ENCODE results near the gene CHI3L1.

CHI3L1 gene

DNA sequence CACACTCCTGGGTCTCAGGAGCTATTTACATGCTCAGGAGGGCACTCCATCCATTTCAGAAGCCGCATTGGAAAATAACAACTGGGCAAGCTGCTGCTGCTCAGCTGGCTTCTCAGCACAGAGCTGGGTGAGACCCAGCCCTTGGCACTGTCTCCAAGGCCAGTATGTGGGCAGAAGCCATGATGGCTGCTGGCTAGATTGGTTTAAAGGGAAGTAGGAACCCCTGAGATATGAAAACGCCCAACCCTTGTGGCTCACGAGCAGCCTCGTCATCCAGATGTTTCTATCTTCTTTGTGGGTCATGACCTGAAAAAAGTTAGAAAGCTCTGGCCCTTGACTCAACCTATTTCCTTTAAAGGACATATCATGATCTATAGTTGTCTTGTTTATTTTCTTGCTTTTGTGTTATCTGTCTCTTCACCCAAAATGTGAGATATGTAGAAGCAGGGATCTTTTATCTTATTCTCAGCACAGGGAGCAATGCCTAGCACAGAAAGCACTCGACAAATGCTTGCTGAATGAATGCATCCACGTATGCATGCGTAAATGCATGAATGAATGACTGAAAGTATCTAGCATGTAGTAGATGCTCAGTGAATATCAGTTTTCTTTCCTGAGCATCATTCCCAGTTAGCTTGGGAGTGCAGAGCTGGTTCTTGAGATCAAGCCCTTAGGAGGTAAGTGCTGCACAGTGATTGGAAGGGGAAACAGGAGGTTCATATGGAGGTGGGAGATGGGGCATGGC is 22.4 kb downstream of the CHI3L1 start:
- DNase-seq (no peak), ATAC-seq (replicated peaks) (no peak)
- Mint-ChIP-seq H3K9me3 (peaks cover 2 to 5% of the 10 kb centered on the region in 2 donors), H3K36me3 (peaks cover 0 to 1% of the 10 kb centered on the region in 2 donors), H3K27me3 (peaks cover 15 to 32% of the 10 kb centered on the region in 2 donors), H3K4me3 (no peak overlapping the region), H3K27ac (no peak overlapping the region), H3K4me1 (peaks cover 5 to 13% of the 10 kb centered on the region in 2 donors)

DNA sequence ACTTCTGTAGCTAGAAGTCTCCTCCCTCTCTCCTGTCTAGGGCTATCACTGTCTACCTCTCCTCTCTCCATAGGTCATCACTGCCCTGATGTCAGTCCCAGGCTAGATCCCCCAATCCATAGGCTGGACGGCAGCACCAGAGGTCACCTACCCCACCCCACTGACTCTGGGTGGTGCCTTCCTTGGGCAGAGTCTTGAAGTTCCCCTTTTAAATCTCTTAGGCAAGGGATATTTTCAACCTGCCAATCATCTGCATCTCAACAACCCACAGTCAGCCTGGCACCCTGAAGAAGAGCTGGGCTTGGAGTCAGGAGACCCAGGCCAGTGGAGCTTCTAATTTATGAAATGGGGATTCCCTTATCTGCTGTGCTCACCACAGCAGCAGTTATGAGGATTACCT is 24.1 kb downstream of the CHI3L1 start:
- Mint-ChIP-seq H3K9me3 (peaks cover 4 to 6% of the 10 kb centered on the region in 2 donors), H3K27me3 (peaks cover 15 to 32% of the 10 kb centered on the region in 2 donors), H3K27ac (no peak overlapping the region), H3K36me3 (peaks cover 0 to 1% of the 10 kb centered on the region in 2 donors), H3K4me1 (peaks cover 3 to 8% of the 10 kb centered on the region in 2 donors), H3K4me3 (no peak overlapping the region)
- peak in 1 of 2 donors; percentile 38 for ATAC-seq (replicated peaks)
- DNase-seq, result no peak

DNA sequence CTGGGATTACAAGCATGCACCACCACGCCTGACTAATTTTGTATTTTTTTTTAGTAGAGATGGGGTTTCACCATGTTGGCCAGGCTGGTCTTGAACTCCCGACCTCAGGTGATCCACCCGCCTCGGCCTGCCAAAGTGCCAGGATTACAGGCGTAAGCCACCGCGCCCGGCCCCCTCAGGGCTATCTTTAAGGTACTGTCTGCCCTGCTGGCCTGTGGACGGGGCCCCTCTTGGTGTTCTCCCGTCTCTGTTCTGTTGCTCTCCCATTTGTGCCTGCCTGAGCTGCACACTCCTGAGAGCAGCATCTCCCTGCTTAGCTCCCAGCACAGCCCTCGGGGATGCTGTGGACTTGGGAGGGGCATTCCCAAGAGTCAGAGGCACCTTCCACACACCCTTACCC is 24.8 kb downstream of the CHI3L1 start:
- ATAC-seq (replicated peaks), result no peak
- peaks cover 14 to 32% of the 10 kb centered on the region in 2 donors for H3K27me3 Mint-ChIP-seq

DNA sequence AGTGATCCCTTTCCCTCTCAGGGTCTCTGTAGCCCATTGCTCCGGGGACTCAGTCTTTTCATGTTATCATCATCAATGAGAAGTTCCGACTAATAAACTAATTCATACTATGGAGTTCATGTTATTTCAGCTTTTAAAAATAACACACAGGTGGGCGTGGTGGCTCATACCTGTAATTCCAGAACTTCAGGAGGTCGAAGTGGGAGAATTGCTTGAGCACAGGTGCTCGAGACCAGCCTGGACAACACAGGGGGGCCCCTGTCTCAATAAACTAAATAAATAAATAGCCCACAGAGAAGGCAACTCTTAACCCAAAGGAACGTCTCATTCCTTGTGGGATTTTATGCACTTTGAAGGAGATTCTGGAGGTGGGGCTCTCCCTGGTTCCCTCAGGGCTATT is 25.3 kb downstream of the CHI3L1 start:
- Mint-ChIP-seq H3K27ac (no peak overlapping the region), H3K27me3 (peaks cover 10 to 28% of the 10 kb centered on the region in 2 donors), H3K9me3 (peaks cover 4 to 6% of the 10 kb centered on the region in 2 donors), H3K4me1 (no peaks in the 10 kb centered on the region), H3K36me3 (peaks cover 0 to 1% of the 10 kb centered on the region in 2 donors), H3K4me3 (no peak overlapping the region)
- DNase-seq (no peak), ATAC-seq (replicated peaks) (no peak)

More for the DNA sequence above, 24.8 kb downstream of the CHI3L1 start:
- peaks cover 4 to 6% of the 10 kb centered on the region in 2 donors for H3K9me3 Mint-ChIP-seq
- H3K4me1 Mint-ChIP-seq, result peaks cover 2 to 3% of the 10 kb centered on the region in 2 donors
- H3K4me3 Mint-ChIP-seq, result no peak overlapping the region
- no peak for DNase-seq
- H3K36me3 Mint-ChIP-seq, result peaks cover 0 to 1% of the 10 kb centered on the region in 2 donors
- H3K27ac Mint-ChIP-seq, result no peak overlapping the region

DNA sequence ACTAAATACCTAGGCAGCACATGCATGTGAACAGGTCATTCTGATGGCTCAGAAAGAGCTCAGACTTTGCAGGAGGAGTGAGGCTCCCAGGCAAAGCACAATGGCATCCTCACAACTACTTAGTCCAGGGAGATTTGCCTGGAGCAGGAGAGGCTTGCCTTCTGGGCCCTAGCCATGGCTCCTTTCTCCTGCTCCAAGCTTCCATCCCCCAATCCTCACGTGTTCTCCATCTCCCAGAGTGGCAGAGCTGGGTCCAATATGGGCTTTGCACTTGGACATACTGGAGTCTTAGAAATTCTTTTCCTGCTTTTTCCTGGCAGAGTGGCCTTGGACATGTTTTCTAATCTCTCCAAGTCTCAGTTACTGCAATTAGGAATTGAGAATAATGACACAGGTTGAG is 26.7 kb downstream of the CHI3L1 start:
- no peak overlapping the region for H3K4me3 Mint-ChIP-seq
- no peak for ATAC-seq (replicated peaks)
- H3K9me3 Mint-ChIP-seq, result peaks cover 4 to 6% of the 10 kb centered on the region in 2 donors
- peaks cover 0 to 1% of the 10 kb centered on the region in 2 donors for H3K36me3 Mint-ChIP-seq
- peaks cover 0 to 15% of the 10 kb centered on the region in 2 donors for H3K27me3 Mint-ChIP-seq
- H3K4me1 Mint-ChIP-seq, result no peaks in the 10 kb centered on the region
- H3K27ac Mint-ChIP-seq, result no peak overlapping the region
- no peak for DNase-seq

DNA sequence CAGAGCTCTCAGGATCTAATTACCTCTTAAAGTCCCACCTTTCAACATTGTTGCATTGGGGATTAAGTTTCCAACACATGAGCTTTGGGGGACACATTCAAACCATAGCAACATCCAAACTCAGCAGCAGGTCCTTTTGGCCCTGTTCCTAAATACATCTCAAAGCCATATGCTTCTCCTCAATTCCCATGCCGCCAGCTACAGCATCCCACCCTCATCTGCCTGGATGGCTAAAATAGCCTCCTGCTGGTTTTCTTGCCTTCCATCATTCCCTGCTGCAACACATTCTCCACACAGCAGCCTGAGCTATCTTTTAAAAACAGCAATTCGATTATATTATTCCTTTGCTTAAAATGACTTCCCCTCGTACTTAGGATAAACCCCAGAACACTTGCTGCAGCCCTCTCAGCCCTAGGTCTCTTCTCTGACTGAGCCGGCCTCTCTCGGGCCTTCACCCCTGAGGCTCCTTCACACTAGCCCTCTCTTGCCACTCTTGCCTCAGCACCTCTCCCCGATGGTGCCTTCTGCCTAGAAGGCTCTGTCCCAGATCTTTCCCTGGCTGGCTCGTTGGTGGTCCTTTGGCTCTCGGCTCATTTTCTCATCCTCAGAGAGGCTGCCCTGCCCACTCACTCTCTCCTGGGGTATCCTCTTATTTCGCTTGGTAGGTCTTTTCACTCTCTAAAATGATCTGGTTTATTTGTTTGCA is 27.4 kb downstream of the CHI3L1 start:
- DNase-seq (no peak), ATAC-seq (replicated peaks) (no peak)
- Mint-ChIP-seq H3K9me3 (peaks cover 4 to 6% of the 10 kb centered on the region in 2 donors), H3K27me3 (peaks cover 0 to 9% of the 10 kb centered on the region in 2 donors), H3K36me3 (peaks cover 0 to 1% of the 10 kb centered on the region in 2 donors), H3K4me3 (no peak overlapping the region), H3K27ac (no peak overlapping the region), H3K4me1 (no peaks in the 10 kb centered on the region)

DNA sequence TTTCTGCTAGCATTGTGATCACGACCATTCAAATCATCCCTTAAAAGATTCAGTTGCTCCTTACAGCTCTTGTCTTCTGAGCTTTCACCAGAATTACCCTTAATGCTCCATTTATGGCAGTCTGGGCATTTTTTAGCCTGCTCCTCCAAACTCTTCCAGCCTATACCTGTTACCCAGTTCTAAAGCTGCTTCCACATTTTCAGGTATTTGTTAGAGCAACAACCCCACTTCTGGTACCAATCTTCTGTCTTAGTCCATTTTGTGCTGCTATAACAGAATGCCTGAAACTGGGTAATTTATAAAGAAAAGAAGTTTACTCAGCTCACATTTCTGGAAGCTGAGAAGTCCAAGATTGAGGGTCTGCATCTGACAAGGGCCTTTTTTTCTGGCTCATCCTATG is 28.1 kb downstream of the CHI3L1 start:
- Mint-ChIP-seq H3K27me3 (peaks cover 0 to 9% of the 10 kb centered on the region in 2 donors), H3K4me3 (no peak overlapping the region), H3K27ac (no peak overlapping the region), H3K9me3 (peaks cover 4 to 6% of the 10 kb centered on the region in 2 donors), H3K36me3 (peaks cover 0 to 1% of the 10 kb centered on the region in 2 donors), H3K4me1 (no peaks in the 10 kb centered on the region)
- ATAC-seq (replicated peaks), result no peak
- DNase-seq, result no peak

DNA sequence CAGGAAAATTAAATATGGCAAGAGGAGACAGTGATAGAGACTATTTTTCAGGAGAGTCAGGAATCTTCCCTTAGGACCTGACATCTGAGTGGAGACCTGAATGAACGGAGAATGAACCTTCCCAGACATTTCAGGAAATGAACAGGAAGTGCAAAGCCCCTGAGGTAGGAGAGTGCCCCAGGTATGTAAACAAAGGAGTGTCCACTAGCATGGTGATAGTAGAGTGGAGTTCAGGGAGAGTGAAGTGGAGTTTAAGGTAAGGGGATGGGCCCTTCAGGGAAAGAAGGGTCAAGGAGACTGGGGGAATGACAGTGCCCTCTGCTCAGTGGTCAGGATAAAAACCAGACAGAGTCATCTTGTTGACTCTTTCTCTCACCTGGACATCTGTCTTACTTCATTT is 30.2 kb downstream of the CHI3L1 start:
- no peaks in the 10 kb centered on the region for H3K27me3 Mint-ChIP-seq
- no peak for DNase-seq

DNA sequence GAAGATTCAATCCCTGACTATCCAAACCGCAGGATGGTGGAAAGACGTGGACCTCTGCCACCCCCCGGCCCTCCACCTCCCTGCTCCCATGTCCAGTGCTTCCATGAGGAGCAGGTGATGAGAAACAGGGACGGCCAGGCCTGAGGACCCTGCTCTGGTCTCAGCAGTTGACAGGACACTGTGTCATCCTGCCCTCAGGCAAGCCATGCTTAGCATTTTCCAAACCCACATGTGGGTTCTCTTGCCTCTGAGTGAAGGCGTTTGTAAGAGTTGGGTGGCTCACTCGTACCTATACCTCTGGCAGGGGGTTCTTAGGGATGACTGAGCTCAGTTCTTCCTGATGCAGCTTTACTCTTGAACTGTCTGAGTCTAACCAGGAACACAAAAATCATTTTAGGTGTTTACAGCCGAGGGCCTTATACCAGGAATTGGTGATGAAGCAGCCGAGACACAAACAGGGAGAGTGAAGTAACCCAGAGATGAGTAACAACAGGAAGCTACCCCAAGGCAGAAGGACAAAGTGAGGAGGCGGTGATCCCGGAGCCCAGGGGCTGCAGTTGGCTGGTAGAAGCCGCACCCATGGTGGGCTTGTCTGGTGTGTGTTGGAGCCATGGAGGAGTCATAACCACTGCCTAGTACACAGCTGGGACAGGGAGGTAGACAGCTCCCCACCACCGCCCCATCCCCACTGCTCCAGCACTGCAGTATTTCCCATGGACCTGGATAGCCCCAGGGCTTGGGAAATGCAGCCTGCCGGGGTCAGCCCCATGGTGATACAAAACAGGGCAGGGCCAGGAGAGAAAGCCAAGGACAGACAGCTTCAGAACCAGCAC is 32.3 kb downstream of the CHI3L1 start:
- H3K9me3 Mint-ChIP-seq, result peaks cover 2 to 4% of the 10 kb centered on the region in 2 donors
- ATAC-seq (replicated peaks), result no peak
- no peaks in the 10 kb centered on the region for H3K27me3 Mint-ChIP-seq

More for the DNA sequence above, 30.2 kb downstream of the CHI3L1 start:
- H3K9me3 Mint-ChIP-seq, result peaks cover 4 to 6% of the 10 kb centered on the region in 2 donors
- no peak overlapping the region for H3K27ac Mint-ChIP-seq
- H3K4me3 Mint-ChIP-seq, result no peak overlapping the region
- H3K36me3 Mint-ChIP-seq, result peaks cover 0 to 1% of the 10 kb centered on the region in 2 donors
- ATAC-seq (replicated peaks), result no peak
- no peaks in the 10 kb centered on the region for H3K4me1 Mint-ChIP-seq

DNA sequence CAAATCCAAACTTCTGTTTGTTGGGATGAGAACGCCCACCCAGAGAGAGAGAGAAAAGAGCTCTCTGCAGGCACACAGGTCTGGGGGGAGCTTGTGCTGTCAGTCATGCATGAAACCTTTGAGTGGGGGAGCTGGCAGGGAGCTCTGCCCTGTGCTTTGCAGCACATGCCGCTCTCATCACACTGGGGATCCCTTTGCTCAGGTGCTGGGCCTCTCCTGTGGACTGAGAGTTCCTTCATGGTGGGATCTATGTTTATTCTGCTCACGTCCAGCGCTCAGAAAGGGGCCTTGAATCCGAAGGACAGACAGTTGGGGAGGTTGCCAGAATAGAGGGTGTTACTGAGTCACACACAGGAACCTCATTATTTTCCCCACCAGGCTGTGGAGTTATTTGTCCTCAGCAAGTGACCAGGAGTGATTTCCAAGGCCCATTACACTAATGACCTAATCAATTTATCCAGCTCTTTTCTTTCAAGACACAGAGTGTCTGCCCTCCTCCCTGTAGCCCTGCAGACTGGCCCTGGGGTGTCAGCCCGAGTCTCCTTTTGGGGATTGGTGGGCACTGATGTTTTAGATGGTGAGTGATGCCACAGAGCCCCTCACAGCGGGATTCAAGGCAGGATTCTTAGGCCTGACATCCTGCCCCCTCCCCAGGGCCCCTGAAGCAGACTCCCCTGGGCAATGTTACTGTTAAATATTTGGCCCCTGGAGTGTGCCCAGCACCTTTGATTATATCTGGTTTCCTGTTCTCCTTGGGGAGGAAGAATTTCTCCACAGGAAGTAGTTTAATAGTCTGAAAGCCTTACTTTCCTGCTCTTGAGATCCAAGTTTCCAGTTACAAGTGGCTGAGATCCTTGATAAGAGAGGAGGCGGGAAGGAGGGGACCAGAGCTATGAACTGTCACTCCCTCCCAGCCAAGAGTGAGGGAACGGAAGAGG is 33.2 kb downstream of the CHI3L1 start:
- Mint-ChIP-seq H3K36me3 (no peaks in the 10 kb centered on the region), H3K4me1 (peaks cover 0 to 3% of the 10 kb centered on the region in 2 donors), H3K27ac (no peak overlapping the region), H3K27me3 (no peaks in the 10 kb centered on the region), H3K9me3 (peaks cover 0 to under 1% of the 10 kb centered on the region in 2 donors), H3K4me3 (no peak overlapping the region)
- DNase-seq, result no peak
- no peak for ATAC-seq (replicated peaks)

More for the DNA sequence above, 32.3 kb downstream of the CHI3L1 start:
- Mint-ChIP-seq H3K4me1 (peaks cover 0 to 3% of the 10 kb centered on the region in 2 donors), H3K4me3 (no peak overlapping the region), H3K36me3 (peaks cover 0 to under 1% of the 10 kb centered on the region in 2 donors), H3K27ac (no peak overlapping the region)
- no peak for DNase-seq

DNA sequence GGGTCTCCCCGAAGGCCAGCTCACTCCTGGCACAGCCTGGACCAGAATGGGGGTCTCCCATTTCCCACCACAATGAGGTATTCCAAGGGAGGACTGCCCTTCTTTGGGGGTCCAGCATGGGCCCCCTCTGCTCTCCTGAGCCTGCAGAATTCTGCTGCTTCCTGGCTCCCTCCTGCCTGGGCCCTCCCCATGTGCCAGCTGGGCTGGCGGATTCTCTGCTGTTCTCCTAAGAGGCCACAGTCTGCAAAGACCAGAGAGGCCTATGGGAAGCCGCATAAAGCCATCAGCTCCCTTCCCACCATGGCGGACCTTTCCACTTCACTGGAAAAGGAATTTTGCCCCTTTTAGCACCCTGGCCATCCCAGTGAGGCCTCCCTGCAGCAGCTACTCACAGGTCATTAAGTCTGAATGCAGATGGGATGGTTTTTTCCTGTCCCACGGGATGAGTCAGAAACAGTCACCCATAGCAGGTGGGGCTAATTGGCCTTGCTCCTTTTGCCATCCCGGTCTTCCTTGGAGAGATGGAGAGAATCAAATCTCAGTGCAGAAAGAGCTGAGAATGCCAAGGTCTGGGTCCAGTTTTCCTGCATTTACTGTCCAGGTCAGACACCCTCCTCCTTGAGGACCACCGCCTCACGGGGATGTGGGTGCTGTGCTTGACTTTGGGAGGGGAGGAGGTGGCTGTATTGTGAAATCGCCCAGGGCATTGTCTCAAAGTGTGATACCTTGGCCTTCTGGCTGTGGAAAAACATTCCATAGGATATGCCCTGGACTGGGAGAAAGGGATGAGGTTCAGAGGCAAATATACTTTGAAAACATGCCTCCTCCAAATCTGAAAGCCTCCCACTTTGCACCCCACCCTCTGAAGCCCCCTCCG is 34.1 kb downstream of the CHI3L1 start:
- H3K9me3 Mint-ChIP-seq, result no peaks in the 10 kb centered on the region
- no peak overlapping the region for H3K4me3 Mint-ChIP-seq
- ATAC-seq (replicated peaks), result no peak
- peak overlapping the region; percentile 14 for H3K27ac Mint-ChIP-seq
- H3K4me1 Mint-ChIP-seq, result peaks cover 0 to 3% of the 10 kb centered on the region in 2 donors
- no peaks in the 10 kb centered on the region for H3K27me3 Mint-ChIP-seq
- H3K36me3 Mint-ChIP-seq, result no peaks in the 10 kb centered on the region
- DNase-seq, result no peak

DNA sequence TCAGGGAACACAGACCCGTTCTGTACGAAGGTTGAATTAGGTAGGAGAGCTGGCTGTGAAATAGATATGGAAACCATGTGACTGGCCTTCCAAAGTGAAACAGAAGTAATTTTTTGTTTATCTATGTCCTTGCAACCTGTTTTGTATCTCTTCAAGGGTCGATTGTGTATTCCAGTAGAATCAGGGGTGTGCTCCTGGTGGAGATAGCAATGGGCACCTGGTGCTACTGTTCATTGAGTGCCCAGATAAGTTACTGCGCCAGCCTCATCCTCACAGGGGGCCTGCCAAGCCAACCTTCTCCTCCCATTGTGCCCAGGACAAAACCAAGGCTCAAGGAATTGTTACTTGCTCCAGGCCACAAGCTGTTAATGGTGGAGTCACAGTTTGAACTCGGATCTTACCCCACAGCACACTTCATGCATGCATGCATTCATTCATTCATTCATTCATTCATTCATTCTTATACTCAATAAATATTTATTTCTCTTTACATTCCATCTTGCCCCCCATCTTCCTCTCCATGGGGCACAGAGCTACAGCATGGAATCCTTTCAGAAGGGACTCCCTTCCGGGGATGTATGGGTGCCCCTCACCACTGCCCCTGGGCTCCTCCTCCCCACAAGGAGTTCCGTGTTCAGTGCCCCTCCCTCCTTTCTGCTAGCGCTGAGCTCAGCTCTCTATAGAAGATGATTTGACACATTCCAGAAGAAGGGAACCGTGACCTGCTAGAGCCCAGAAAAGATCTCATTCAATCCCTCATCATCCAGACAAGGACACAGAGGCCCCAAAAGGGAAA is 34.9 kb downstream of the CHI3L1 start:
- Mint-ChIP-seq H3K27ac (no peak overlapping the region), H3K9me3 (no peaks in the 10 kb centered on the region), H3K4me3 (no peak overlapping the region), H3K27me3 (no peaks in the 10 kb centered on the region), H3K36me3 (no peaks in the 10 kb centered on the region), H3K4me1 (peaks cover 0 to 3% of the 10 kb centered on the region in 2 donors)
- ATAC-seq (replicated peaks) (no peak), DNase-seq (no peak)

Measured in stimulated activated naive B cell treated with anti-CD40 and anti-IgM and Interleukin-4, amounts not matched to agents 10 μg/mL and 1 μg/mL and 100 μg/mL, for 72 hours (primary cell).